ENCODE results near the gene SCG2.

SCG2 gene

GRCh38 chr2:223587301-223587700, 14.9 kb downstream of the SCG2 start:
- no peak for TF ChIP-seq CTCF (IDR thresholded peaks at IDR 0.05; ENCODE audit: low read depth, low read length, missing control alignments)

GRCh38 chr2:223586261-223586660, 15.9 kb downstream of the SCG2 start:
- peak overlapping the region; percentile 70 for H3K27ac ChIP-seq
- no peaks in the 10 kb centered on the region for H3K27me3 ChIP-seq (replicated peaks)
- TF ChIP-seq CTCF (IDR thresholded peaks at IDR 0.05; ENCODE audit: low read depth, low read length, missing control alignments): no peak
- in situ Hi-C loops (cut with HindIII; ENCODE audit: low pct_ligation_motif_present, low sequenced_read_pairs): no loop called here
- DNase-seq: peak; percentile 64
- H3K36me3 ChIP-seq (replicated peaks): no peaks in the 10 kb centered on the region
- no peak overlapping the region for H3K4me3 ChIP-seq (ENCODE audit: low read depth, low read length)

More at GRCh38 chr2:223587301-223587700, 14.9 kb downstream of the SCG2 start:
- H3K4me3 ChIP-seq (ENCODE audit: low read depth, low read length): no peak overlapping the region
- in situ Hi-C loops (cut with HindIII; ENCODE audit: low pct_ligation_motif_present, low sequenced_read_pairs): no loop called here
- peak; percentile 65 for DNase-seq
- peak overlapping the region; percentile 70 for H3K27ac ChIP-seq
- no peaks in the 10 kb centered on the region for H3K36me3 ChIP-seq (replicated peaks)
- H3K27me3 ChIP-seq (replicated peaks): no peaks in the 10 kb centered on the region

- DNase-seq: peak; percentile 82
- in situ Hi-C loops (cut with HindIII; ENCODE audit: low pct_ligation_motif_present, low sequenced_read_pairs): no loop called here
These were observed 16.5 kb downstream of the SCG2 start for GRCh38 chr2:223585666-223586065.

GRCh38 chr2:223582001-223582400, 20.2 kb downstream of the SCG2 start:
- DNase-seq: no peak
- Histone ChIP-seq H3K27ac (no peak overlapping the region), H3K27me3 (replicated peaks) (no peaks in the 10 kb centered on the region), H3K4me3 (ENCODE audit: low read depth, low read length) (no peak overlapping the region), H3K36me3 (replicated peaks) (no peaks in the 10 kb centered on the region)
- in situ Hi-C loops (cut with HindIII; ENCODE audit: low pct_ligation_motif_present, low sequenced_read_pairs): no loop called here
- no peak for TF ChIP-seq CTCF (IDR thresholded peaks at IDR 0.05; ENCODE audit: low read depth, low read length, missing control alignments)

More at GRCh38 chr2:223585666-223586065, 16.5 kb downstream of the SCG2 start:
- peak overlapping the region; percentile 70 for H3K27ac ChIP-seq
- TF ChIP-seq CTCF (IDR thresholded peaks at IDR 0.05; ENCODE audit: low read depth, low read length, missing control alignments): no peak
- no peaks in the 10 kb centered on the region for H3K27me3 ChIP-seq (replicated peaks)
- no peaks in the 10 kb centered on the region for H3K36me3 ChIP-seq (replicated peaks)
- H3K4me3 ChIP-seq (ENCODE audit: low read depth, low read length): no peak overlapping the region

- Histone ChIP-seq H3K27ac (peak overlapping the region; percentile 68), H3K4me3 (ENCODE audit: low read depth, low read length) (no peak overlapping the region), H3K27me3 (replicated peaks) (no peaks in the 10 kb centered on the region), H3K36me3 (replicated peaks) (no peaks in the 10 kb centered on the region)
- peak; percentile 88 for DNase-seq
- in situ Hi-C loops (cut with HindIII; ENCODE audit: low pct_ligation_motif_present, low sequenced_read_pairs): no loop called here
- TF ChIP-seq CTCF (IDR thresholded peaks at IDR 0.05; ENCODE audit: low read depth, low read length, missing control alignments): no peak
These were observed 21.2 kb downstream of the SCG2 start for GRCh38 chr2:223580951-223581350.

- DNase-seq: no peak
- no peak overlapping the region for H3K27ac ChIP-seq
- TF ChIP-seq CTCF (IDR thresholded peaks at IDR 0.05; ENCODE audit: low read depth, low read length, missing control alignments): no peak
- H3K27me3 ChIP-seq (replicated peaks): no peaks in the 10 kb centered on the region
- H3K4me3 ChIP-seq (ENCODE audit: low read depth, low read length): no peak overlapping the region
- in situ Hi-C loops (cut with HindIII; ENCODE audit: low pct_ligation_motif_present, low sequenced_read_pairs): no loop called here
- no peaks in the 10 kb centered on the region for H3K36me3 ChIP-seq (replicated peaks)
These were observed 23.3 kb downstream of the SCG2 start for GRCh38 chr2:223578846-223579245.
